ENCODE measurements around the gene ADAT1.

DNA sequence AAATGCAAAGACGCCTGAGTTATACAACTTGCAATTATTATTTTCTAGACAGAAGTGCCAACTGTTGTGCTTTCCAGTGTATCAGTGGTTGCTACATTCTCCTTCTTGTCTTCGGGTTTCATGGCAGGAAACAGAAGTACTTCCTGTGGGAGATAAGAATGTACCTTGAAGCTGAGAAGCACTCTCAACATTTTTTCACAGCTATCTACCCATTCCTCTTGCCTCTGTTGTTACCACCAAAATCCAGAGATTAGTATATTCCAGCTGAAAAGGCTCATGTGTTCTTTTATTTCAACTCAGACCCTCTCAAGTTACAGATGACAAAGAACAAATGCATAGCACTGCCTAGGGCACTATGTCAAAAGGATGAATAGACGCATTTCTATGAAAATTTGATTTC lies 4.8 kb upstream of the ADAT1 start:
- TF ChIP-seq, protein P1, sequence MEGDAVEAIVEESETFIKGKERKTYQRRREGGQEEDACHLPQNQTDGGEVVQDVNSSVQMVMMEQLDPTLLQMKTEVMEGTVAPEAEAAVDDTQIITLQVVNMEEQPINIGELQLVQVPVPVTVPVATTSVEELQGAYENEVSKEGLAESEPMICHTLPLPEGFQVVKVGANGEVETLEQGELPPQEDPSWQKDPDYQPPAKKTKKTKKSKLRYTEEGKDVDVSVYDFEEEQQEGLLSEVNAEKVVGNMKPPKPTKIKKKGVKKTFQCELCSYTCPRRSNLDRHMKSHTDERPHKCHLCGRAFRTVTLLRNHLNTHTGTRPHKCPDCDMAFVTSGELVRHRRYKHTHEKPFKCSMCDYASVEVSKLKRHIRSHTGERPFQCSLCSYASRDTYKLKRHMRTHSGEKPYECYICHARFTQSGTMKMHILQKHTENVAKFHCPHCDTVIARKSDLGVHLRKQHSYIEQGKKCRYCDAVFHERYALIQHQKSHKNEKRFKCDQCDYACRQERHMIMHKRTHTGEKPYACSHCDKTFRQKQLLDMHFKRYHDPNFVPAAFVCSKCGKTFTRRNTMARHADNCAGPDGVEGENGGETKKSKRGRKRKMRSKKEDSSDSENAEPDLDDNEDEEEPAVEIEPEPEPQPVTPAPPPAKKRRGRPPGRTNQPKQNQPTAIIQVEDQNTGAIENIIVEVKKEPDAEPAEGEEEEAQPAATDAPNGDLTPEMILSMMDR (IDR thresholded peaks at IDR 0.05) = no peak
- TF ChIP-seq MEF2A (IDR thresholded peaks at IDR 0.05; ENCODE audit: borderline replicate concordance, low read depth) = no peak
- no peak for TF ChIP-seq POLR2AphosphoS5 (IDR thresholded peaks at IDR 0.05; ENCODE audit: low read depth, low read length)
- TF ChIP-seq TAF1 (IDR thresholded peaks at IDR 0.05; ENCODE audit: borderline replicate concordance, low read depth, low read length) = no peak
- TF ChIP-seq, protein P2, sequence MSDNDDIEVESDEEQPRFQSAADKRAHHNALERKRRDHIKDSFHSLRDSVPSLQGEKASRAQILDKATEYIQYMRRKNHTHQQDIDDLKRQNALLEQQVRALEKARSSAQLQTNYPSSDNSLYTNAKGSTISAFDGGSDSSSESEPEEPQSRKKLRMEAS (IDR thresholded peaks at IDR 0.05; ENCODE audit: low read depth) = no peak
- no peak for TF ChIP-seq JUND (IDR thresholded peaks at IDR 0.05)
- TF ChIP-seq, protein P3, sequence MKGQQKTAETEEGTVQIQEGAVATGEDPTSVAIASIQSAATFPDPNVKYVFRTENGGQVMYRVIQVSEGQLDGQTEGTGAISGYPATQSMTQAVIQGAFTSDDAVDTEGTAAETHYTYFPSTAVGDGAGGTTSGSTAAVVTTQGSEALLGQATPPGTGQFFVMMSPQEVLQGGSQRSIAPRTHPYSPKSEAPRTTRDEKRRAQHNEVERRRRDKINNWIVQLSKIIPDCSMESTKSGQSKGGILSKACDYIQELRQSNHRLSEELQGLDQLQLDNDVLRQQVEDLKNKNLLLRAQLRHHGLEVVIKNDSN (IDR thresholded peaks at IDR 0.05; ENCODE audit: borderline replicate concordance, low read depth) = no peak
- no peak for TF ChIP-seq NRF1 (IDR thresholded peaks at IDR 0.05; ENCODE audit: low read depth, low read length)
- no peak for TF ChIP-seq RCOR1 (IDR thresholded peaks at IDR 0.05; ENCODE audit: low read length)
- no peak for TF ChIP-seq NFIC (IDR thresholded peaks at IDR 0.05; ENCODE audit: borderline replicate concordance)
- no peak for TF ChIP-seq SIN3A (IDR thresholded peaks at IDR 0.05; ENCODE audit: borderline replicate concordance, low read depth, low read length)
